MCF 10A (cell line): ENCODE results near the gene IGFL2. TPM values are rescaled to one million over a fixed set of nuclear protein-coding genes. Genes with fewer than 3 reads are reported as not detected.

Experiments used
- BruUV-seq: library from RNA; stranded (reverse); fragments of 400-500 nt; replicated peaks from 2 replicates; lab custom pipeline; 2021; lab: Mats Ljungman, UMichigan
- CTCF ChIA-PET: fragments of 300-600 bp; sonication (Branson Sonifier 250); formaldehyde crosslinking; extraction: SDS; loops from one replicate; lab custom pipeline; 2021; ENCODE audit warnings: antibody characterized with exemption, inconsistent platforms; lab: Yijun Ruan, JAX
- POLR2A ChIA-PET: fragments of 300-600, 350-650 bp; sonication (Branson Sonifier 250); formaldehyde crosslinking; extraction: SDS; loops from one replicate; lab custom pipeline; 2020; ENCODE audit warnings: antibody characterized with exemption, inconsistent platforms; lab: Yijun Ruan, JAX
- DNase-seq: peaks from one replicate; pipeline ENCODE4 v3.0.0-alpha.2; 2018; ENCODE audit not compliant: unreplicated experiment
- H3K27ac Mint-ChIP-seq: one replicate; pipeline ENCODE4 v1.8.0; 2022; ENCODE audit warnings: mild to moderate bottlenecking, low read depth, mixed read lengths; ENCODE audit not compliant: unreplicated experiment
- H3K27me3 Mint-ChIP-seq: one replicate; pipeline ENCODE4 v1.8.0; 2022; ENCODE audit warnings: mixed read lengths; ENCODE audit not compliant: insufficient read depth, unreplicated experiment
- H3K36me3 Mint-ChIP-seq: one replicate; pipeline ENCODE4 v1.8.0; 2022; ENCODE audit warnings: mild to moderate bottlenecking, moderate library complexity, mixed read lengths; ENCODE audit not compliant: insufficient read depth, unreplicated experiment
- H3K4me1 Mint-ChIP-seq: one replicate; pipeline ENCODE4 v1.8.0; 2022; ENCODE audit warnings: mixed read lengths; ENCODE audit not compliant: insufficient read depth, unreplicated experiment
- H3K4me3 Mint-ChIP-seq: one replicate; pipeline ENCODE4 v1.8.0; 2022; ENCODE audit warnings: mild to moderate bottlenecking, moderate library complexity, mixed read lengths; ENCODE audit not compliant: unreplicated experiment
- H3K9me3 Mint-ChIP-seq: one replicate; pipeline ENCODE4 v1.8.0; 2022; ENCODE audit warnings: mixed read lengths; ENCODE audit not compliant: unreplicated experiment
- intact Hi-C: fragments of 100-400 bp; cut with micrococcal nuclease; formaldehyde crosslinking; loops from 2 replicates; pipeline ENCODE4 v1.14.1; 2022
- total RNA-seq: library from RNA; stranded (reverse); gene quantifications from 2 replicates; pipeline ENCODE4 v1.2.3, GENCODE V29; 2022
- TF ChIP-seq, protein P1 (sequence below): fragments of 200-600 bp; IDR thresholded peaks from one replicate; pipeline ENCODE4 v1.8.0; 2022; ENCODE audit warnings: antibody characterized with exemption, mild to moderate bottlenecking; ENCODE audit not compliant: unreplicated experiment

Gene IGFL2
- total RNA-seq, 1 experiment from 2014 or later: 1.3 TPM

- Mint-ChIP-seq H3K4me1 (peaks cover 12% of the 10 kb centered on the region), H3K27me3 (no peaks in the 10 kb centered on the region), H3K9me3 (no peaks in the 10 kb centered on the region), H3K27ac (no peak within 1 kb of the TSS), H3K36me3 (no peaks in the 10 kb centered on the region), H3K4me3 (no peak within 1 kb of the TSS)
- intact Hi-C loops: no loop called here
- DNase-seq: peak; percentile 27
- TF ChIP-seq, protein P1, sequence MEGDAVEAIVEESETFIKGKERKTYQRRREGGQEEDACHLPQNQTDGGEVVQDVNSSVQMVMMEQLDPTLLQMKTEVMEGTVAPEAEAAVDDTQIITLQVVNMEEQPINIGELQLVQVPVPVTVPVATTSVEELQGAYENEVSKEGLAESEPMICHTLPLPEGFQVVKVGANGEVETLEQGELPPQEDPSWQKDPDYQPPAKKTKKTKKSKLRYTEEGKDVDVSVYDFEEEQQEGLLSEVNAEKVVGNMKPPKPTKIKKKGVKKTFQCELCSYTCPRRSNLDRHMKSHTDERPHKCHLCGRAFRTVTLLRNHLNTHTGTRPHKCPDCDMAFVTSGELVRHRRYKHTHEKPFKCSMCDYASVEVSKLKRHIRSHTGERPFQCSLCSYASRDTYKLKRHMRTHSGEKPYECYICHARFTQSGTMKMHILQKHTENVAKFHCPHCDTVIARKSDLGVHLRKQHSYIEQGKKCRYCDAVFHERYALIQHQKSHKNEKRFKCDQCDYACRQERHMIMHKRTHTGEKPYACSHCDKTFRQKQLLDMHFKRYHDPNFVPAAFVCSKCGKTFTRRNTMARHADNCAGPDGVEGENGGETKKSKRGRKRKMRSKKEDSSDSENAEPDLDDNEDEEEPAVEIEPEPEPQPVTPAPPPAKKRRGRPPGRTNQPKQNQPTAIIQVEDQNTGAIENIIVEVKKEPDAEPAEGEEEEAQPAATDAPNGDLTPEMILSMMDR: no peak
- ChIA-PET CTCF (interaction anchor here (1.7 kb wide), 1 partner anchor 42 kb away, joined by 7 read pairs; no protein-coding TSS in a partner anchor), POLR2A (interaction anchor here (0.8 to 2.4 kb wide), 5 partner anchors 9 to 35 kb away, joined by 3 to 16 read pairs (median 6); no protein-coding TSS in a partner anchor)
- no TSS peak for BruUV-seq
Measured at GRCh38 chr19:46124638-46125115, 23.4 kb upstream of the IGFL2 start, which contains the start of gene IGFL3. Gene IGFL3 (minus strand): TSS chr19:46124688. CDS start chr19:46124649, 39 bp downstream.

GRCh38 chr19:46125447-46125846 is 22.6 kb upstream of the IGFL2 start:
- ChIA-PET CTCF (interaction anchor here (0.8 to 1.7 kb wide), 2 partner anchors 43 to 65 kb away, joined by 5 to 7 read pairs; no protein-coding TSS in a partner anchor), POLR2A (interaction anchor here (0.6 to 2.4 kb wide), 9 partner anchors 8 to 551 kb away, joined by 3 to 18 read pairs (median 3); no protein-coding TSS in a partner anchor)
- H3K36me3 Mint-ChIP-seq: no peaks in the 10 kb centered on the region
- no peaks in the 10 kb centered on the region for H3K9me3 Mint-ChIP-seq
- TF ChIP-seq, protein P1: no peak
- no TSS peak for BruUV-seq
- peaks cover 12% of the 10 kb centered on the region for H3K4me1 Mint-ChIP-seq
- H3K27me3 Mint-ChIP-seq: no peaks in the 10 kb centered on the region
- H3K4me3 Mint-ChIP-seq: no peak overlapping the region
- no peak overlapping the region for H3K27ac Mint-ChIP-seq
- no peak for DNase-seq
- intact Hi-C loops: no loop called here

DNA sequence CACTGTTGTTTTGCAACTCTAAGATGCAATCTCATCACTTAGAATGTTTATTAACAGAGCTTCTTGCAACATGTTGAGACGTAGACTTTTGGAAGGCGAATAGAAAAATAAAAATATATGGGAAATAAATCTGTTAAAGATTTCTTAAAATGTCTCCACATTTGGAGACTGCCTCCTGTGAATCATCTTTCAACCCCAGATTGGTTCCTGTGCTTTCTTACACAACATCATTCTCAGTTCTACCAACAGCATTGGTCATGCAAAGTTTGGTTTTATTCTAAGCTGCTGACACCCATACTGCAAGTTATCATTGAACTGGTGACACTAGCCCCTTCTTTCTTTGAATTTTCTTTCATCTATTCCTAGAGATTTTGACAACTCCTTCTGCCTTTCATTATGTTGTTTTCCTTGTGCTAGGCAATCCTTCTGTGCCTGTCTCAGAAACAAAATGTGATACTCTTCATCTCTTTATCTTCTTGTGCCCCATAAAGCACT is 21.9 kb upstream of the IGFL2 start:
- no peaks in the 10 kb centered on the region for H3K36me3 Mint-ChIP-seq
- no peaks in the 10 kb centered on the region for H3K9me3 Mint-ChIP-seq
- peaks cover 12% of the 10 kb centered on the region for H3K4me1 Mint-ChIP-seq
- intact Hi-C loops: no loop called here
- no peak overlapping the region for H3K4me3 Mint-ChIP-seq
- DNase-seq: no peak
- TF ChIP-seq, protein P1: no peak
- POLR2A ChIA-PET: interaction anchor here (0.6 to 2.4 kb wide), 10 partner anchors 8 to 551 kb away, joined by 3 to 18 read pairs (median 4); no protein-coding TSS in a partner anchor
- no TSS peak for BruUV-seq
- no peaks in the 10 kb centered on the region for H3K27me3 Mint-ChIP-seq
- H3K27ac Mint-ChIP-seq: no peak overlapping the region
- CTCF ChIA-PET: interaction anchor here (0.8 to 1.9 kb wide), 3 partner anchors 43 to 64 kb away, joined by 5 to 7 read pairs (median 5); no protein-coding TSS in a partner anchor

DNA sequence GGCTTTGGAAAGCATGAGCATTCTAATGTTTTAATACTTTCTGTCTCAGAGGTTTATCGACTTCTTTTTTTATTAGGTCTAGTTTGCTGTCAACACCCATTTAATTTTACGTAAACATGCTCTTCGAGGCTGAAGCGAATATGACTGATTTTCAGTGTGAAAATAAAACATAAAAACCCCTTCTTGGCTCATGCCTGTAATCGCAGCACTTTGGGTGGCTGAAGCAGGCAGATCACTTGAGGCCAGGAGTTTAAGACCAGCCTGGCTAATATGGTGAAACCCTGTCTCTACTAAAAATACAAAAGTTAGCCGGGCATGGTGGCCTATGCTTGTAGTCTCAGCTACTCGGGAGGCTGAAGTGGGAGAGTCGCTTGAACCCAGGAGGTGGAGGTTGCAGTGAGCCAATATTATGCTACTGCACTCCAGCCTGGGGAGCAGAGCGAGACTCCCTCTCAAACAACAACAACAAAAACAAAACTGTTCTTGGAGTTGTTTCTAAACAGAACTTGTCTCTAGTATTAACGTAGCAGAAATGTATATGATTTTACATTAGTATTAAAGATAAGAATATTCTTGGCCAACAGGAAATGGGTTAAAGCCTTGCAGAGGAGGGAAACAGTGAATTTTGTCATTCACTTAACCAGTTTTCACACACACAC is 16.4 kb upstream of the IGFL2 start:
- intact Hi-C loops: no loop called here
- Mint-ChIP-seq H3K4me1 (peaks cover 27% of the 10 kb centered on the region), H3K4me3 (peak overlapping the region; percentile 62), H3K36me3 (peaks cover 16% of the 10 kb centered on the region), H3K27ac (peak overlapping the region; percentile 99), H3K27me3 (no peaks in the 10 kb centered on the region), H3K9me3 (no peaks in the 10 kb centered on the region)
- ChIA-PET POLR2A (interaction anchor here (0.8 to 3.1 kb wide), 5 partner anchors 13 to 23 kb away, joined by 3 to 22 read pairs (median 4); no protein-coding TSS in a partner anchor), CTCF (interaction anchor here (0.8 kb wide), 1 partner anchor 57 kb away, joined by 5 read pairs; no protein-coding TSS in a partner anchor)
- TF ChIP-seq, protein P1: no peak
- BruUV-seq: no TSS peak
- DNase-seq: no peak
